Testis (tissue), 2 donors: ENCODE results near the gene CENPT.

Source experiments
- POLR2A ChIP-seq: fragments of 450-650 bp; IDR thresholded peaks from one replicate; pipeline ENCODE4 v1.6.1; 2017; ENCODE audit warnings: antibody characterized with exemption, mild to moderate bottlenecking, moderate library complexity
- TF ChIP-seq, protein P1 (sequence below), 3 experiments: fragments of 450-650 bp in 2 of 3; fragments of 200-600 bp in 1 of 3; sonication (generic) in 1 of 3; IDR thresholded peaks; one replicate each; pipeline ENCODE4 v1.5.1; 2016 to 2019; ENCODE audit warnings: antibody characterized with exemption in 3 of 3, mild to moderate bottlenecking in 2 of 3, moderate library complexity in 1 of 3

DNA sequence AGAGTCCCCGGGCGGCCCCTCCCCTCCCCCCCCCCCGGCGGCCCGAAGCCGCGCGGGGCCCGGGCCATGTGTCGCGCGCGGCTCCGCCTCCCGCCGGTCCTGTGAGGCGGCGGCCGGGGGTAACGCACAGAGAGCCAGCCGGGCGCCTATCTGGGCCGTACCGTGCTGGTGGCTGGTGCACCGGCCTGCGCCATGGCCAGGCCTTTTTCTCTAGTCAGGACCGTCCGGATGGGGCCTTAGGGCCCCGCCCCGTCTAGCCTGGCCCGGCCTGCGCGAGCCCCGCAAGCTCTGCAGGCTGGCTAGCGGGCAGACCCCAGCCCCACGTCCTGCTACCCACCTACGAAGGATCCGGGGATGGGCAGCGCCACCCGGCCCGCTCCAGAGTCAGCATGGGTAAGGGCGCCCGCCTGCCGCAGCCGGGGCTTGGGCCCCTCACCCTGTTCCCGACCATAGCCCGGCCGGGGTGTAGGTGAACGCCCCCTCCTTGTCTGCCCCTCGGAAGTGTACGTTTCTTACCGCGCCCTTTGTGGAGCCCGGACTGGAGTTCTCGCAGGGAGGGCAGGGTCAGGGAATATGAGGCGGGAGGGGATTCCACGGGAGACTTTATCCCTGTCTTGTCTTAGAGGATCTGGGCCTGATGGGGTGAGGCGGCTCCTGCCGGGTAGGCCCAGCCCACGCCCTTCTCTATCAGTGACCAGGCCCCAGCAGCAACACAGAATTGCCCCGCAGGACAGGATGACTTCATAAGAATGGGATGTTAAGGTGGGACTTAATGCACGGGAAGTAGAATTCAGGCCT lies at the start of gene CENPT:
- no peak for TF ChIP-seq POLR2A
- TF ChIP-seq, protein P1, sequence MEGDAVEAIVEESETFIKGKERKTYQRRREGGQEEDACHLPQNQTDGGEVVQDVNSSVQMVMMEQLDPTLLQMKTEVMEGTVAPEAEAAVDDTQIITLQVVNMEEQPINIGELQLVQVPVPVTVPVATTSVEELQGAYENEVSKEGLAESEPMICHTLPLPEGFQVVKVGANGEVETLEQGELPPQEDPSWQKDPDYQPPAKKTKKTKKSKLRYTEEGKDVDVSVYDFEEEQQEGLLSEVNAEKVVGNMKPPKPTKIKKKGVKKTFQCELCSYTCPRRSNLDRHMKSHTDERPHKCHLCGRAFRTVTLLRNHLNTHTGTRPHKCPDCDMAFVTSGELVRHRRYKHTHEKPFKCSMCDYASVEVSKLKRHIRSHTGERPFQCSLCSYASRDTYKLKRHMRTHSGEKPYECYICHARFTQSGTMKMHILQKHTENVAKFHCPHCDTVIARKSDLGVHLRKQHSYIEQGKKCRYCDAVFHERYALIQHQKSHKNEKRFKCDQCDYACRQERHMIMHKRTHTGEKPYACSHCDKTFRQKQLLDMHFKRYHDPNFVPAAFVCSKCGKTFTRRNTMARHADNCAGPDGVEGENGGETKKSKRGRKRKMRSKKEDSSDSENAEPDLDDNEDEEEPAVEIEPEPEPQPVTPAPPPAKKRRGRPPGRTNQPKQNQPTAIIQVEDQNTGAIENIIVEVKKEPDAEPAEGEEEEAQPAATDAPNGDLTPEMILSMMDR (IDR thresholded peaks at IDR 0.05): no peak
